Measurements from ENCODE around the gene DYNC1I2. TPM values are rescaled to one million over a fixed set of nuclear protein-coding genes. Genes with fewer than 3 reads are reported as not detected.

DYNC1I2 gene
- total RNA-seq, 1 donor = 135 TPM

DNA sequence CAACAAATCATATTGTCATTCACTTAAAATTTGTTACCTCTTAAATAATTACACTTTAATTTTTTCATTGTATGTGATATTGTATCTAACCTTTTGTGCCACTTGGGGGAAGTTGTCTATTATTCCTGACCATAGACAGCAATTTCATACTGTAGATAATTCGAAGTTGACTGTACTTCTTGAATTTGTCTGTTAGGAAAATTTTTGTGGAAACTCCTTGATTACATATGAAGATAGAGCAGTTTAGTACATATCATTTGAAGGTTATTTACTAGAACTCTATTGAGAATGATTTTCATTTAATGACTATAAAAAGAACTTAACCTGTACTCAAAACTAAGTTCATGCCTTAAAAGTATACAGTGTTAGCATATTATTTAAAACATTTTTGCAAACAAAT lies 5.1 kb downstream of the DYNC1I2 start:
- no peak for TF ChIP-seq CTCF (IDR thresholded peaks at IDR 0.05; ENCODE audit: insufficient read depth, low read depth, low read length)
- no peak overlapping the region for H3K4me3 ChIP-seq (ENCODE audit: low read depth, low read length)
- no peak for DNase-seq (ENCODE audit: low read depth)

DNA sequence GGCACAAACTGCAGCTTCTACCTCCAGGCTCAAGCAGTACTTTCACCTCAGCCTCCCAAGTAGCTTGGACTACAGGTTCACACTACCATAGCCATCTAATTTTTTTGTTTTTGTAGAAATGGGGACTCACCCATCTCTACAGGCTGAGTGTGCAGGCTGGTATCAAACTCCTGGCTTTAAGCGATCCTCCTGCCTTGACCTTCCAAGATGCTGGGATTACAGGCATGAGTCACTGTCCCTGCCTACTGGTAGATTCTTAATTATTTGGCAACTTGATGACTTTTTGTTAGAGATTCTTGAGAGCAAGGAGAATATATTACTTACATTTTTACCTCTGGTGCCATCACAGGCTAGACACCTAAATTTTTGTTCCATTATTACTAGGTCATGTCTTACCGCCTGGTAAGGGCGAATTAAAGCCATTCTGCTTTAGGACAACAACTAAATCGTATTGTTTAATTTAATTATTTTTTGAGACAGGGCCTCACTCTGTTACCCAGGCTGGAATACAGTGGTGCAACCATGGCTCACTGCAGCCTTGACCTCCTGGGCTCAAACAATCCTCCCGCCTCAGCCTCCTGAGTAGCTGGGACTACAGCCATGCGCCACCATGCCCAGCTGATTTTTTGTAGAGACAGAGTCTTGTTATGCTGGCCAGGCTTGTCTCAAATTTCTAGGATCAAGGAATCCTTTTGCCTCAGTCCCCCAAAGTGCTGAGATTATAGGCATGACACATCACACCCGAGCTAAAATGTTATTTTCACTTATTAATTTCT lies 15.7 kb downstream of the DYNC1I2 start:
- no peak for TF ChIP-seq CTCF (IDR thresholded peaks at IDR 0.05; ENCODE audit: insufficient read depth, low read depth, low read length)
- H3K4me3 ChIP-seq (ENCODE audit: low read depth, low read length) = no peak overlapping the region
- peak; percentile 47 for DNase-seq (ENCODE audit: low read depth)

DNA sequence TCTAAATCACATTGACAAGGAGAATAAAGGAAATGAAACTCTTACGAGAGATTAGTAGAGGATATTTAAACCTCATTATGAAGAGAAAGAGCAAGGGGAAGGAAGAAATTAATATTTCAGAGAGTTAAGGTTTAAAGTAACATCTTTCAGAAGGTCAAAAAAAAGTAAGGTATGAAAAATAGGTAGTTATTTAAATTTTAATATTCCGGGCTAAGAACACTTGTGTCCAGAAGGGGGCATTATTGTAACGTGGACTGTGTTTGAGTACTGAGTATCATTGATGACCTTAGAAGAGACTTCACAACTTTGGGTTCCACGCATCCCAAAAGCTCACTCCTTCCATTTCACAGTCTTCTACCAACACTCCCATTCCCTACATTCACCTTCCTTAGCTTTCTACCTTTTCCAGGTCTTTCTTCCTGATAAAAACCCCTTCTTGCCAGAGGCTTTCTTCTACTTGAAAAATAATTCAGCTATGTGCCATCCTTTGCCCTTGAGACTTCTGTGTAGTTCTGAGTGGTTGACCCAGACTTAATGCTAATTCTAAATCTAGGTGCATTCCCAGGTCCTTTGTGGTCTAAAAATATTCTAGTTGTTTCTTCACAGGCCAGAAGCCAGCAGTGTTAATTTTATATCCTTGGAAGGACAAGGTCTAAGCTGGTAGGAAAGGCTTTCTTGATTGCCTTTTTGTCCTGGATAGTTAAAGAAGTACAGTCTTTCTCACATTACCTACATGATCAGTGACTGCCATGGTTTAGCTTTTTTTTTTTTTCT lies 16.5 kb downstream of the DYNC1I2 start:
- peak; percentile 57 for DNase-seq (ENCODE audit: low read depth)
- H3K4me3 ChIP-seq (ENCODE audit: low read depth, low read length) = no peak overlapping the region
- peak; percentile 49 for TF ChIP-seq CTCF (IDR thresholded peaks at IDR 0.05; ENCODE audit: insufficient read depth, low read depth, low read length)

DNA sequence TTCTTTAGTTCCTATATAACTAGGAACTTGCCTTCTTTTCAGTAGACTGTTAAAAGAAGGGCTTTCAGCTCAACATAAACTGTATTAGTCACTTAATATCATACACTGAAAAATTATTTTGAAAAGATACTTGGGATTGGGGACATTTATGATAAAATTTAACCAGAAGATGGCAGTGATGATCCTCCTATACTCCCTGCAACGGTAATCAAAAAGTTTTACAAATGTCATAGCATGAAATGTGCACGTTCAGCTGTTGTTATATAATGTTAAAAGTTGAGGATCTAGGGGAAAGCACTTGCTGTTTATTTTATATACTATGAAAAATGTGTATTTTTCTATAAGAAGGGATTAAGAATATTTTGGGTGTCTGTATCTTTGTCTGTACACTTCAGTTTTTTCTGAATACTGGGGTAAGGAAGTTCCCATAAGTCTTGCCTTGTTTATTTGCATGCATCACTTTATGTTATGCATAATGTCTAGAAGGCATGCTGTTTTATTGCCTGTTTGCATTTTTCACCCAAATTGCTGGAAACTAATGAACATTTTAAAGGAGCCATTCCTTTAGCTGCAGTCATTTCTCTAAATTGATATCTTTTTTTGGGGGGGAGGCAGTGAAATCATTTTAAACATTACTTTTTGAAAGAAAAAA lies 19.0 kb downstream of the DYNC1I2 start:
- TF ChIP-seq CTCF (IDR thresholded peaks at IDR 0.05; ENCODE audit: insufficient read depth, low read depth, low read length) = peak; percentile 29
- no peak overlapping the region for H3K4me3 ChIP-seq (ENCODE audit: low read depth, low read length)
- DNase-seq (ENCODE audit: low read depth) = peak; percentile 40

- no peak overlapping the region for H3K4me3 ChIP-seq (ENCODE audit: low read depth, low read length)
- TF ChIP-seq CTCF (IDR thresholded peaks at IDR 0.05; ENCODE audit: insufficient read depth, low read depth, low read length) = no peak
- no peak for DNase-seq (ENCODE audit: low read depth)
Measured at GRCh38 chr2:171707752-171708151, 20.5 kb downstream of the DYNC1I2 start.

- H3K4me3 ChIP-seq (ENCODE audit: low read depth, low read length) = no peak overlapping the region
- TF ChIP-seq CTCF (IDR thresholded peaks at IDR 0.05; ENCODE audit: insufficient read depth, low read depth, low read length) = no peak
- DNase-seq (ENCODE audit: low read depth) = no peak
Measured at GRCh38 chr2:171709011-171709685, 21.9 kb downstream of the DYNC1I2 start.

All from fibroblast of villous mesenchyme (primary cell).